ENCODE data around the gene KNDC1. TPM values are rescaled to one million over a fixed set of nuclear protein-coding genes. Genes with fewer than 3 reads are reported as not detected.

KNDC1 gene
- total and polyA plus RNA-seq, 8 donors: 2.5 to 10.4 (median 4.0) TPM

GRCh38 chr10:133272964-133273420 is 113.0 kb downstream of the KNDC1 start:
- TF ChIP-seq, protein P1, sequence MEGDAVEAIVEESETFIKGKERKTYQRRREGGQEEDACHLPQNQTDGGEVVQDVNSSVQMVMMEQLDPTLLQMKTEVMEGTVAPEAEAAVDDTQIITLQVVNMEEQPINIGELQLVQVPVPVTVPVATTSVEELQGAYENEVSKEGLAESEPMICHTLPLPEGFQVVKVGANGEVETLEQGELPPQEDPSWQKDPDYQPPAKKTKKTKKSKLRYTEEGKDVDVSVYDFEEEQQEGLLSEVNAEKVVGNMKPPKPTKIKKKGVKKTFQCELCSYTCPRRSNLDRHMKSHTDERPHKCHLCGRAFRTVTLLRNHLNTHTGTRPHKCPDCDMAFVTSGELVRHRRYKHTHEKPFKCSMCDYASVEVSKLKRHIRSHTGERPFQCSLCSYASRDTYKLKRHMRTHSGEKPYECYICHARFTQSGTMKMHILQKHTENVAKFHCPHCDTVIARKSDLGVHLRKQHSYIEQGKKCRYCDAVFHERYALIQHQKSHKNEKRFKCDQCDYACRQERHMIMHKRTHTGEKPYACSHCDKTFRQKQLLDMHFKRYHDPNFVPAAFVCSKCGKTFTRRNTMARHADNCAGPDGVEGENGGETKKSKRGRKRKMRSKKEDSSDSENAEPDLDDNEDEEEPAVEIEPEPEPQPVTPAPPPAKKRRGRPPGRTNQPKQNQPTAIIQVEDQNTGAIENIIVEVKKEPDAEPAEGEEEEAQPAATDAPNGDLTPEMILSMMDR (IDR thresholded peaks at IDR 0.05): no peak
- Histone ChIP-seq H3K27ac (no peak overlapping the region), H3K4me3 (no peak overlapping the region), H3K9me3 (no peaks in the 10 kb centered on the region), H3K36me3 (peaks cover 0 to 61% of the 10 kb centered on the region in 2 donors), H3K27me3 (peaks cover 11 to 45% of the 10 kb centered on the region in 2 donors), H3K4me1 (peaks cover 0 to 37% of the 10 kb centered on the region in 2 donors)
- ATAC-seq (no peak), DNase-seq (peak in 1 of 4 donors; percentile 71)
- intact Hi-C loops (cut with DNase I): no loop called here

DNA sequence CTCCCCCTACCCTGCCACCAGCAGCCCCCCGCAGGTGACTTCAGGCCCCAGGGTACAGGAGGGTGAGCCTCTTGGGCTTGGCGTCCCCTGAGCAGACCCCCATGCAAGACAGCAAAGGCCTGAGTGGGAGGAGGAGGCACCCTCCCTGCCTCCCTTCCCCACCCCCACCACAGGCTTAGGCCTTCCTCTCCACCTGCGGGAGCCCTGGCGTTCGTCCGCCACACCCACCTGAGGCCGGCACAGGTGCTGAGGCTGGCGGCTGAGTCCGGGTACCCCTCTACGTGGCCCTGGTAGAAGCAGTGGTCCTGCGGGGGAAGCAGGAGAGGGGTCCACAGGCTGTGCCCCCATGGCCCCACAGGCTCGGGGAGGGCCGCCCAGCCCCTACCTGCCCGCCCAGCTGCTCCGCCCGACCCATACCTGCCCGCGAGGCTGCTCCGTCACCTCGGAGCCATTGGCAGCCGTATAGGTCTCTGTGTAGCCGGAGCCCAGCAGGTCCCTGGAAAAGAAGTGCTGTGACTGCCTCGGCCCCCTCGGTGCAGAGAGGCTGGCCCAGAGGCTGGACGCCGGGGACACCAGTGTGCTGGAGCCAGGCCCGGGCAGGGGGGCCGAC is 113.6 kb downstream of the KNDC1 start:
- peaks cover 0 to 60% of the 10 kb centered on the region in 2 donors for H3K36me3 ChIP-seq
- peaks cover 4 to 43% of the 10 kb centered on the region in 2 donors for H3K4me1 ChIP-seq
- no peaks in the 10 kb centered on the region for H3K9me3 ChIP-seq
- ATAC-seq (no peak), DNase-seq (no peak)
- H3K4me3 ChIP-seq: no peak overlapping the region
- H3K27ac ChIP-seq: no peak overlapping the region
- intact Hi-C loops (cut with DNase I): no loop called here
- peaks cover 11 to 45% of the 10 kb centered on the region in 2 donors for H3K27me3 ChIP-seq
- TF ChIP-seq, protein P1 (IDR thresholded peaks at IDR 0.05): no peak

- Histone ChIP-seq H3K36me3 (peaks cover 0 to 60% of the 10 kb centered on the region in 2 donors), H3K9me3 (no peaks in the 10 kb centered on the region), H3K27ac (peak overlapping the region; percentile 33 to 96), H3K27me3 (peaks cover 11 to 45% of the 10 kb centered on the region in 2 donors), H3K4me1 (peaks cover 5 to 57% of the 10 kb centered on the region in 2 donors), H3K4me3 (peak overlapping the region in 1 of 2 donors; percentile 59)
- ATAC-seq: peak; percentile 42
- intact Hi-C loops (cut with DNase I): no loop called here
- DNase-seq: peak in 3 of 4 donors; percentile 43 to 81 (median 65)
- TF ChIP-seq, protein P1 (IDR thresholded peaks at IDR 0.05): no peak
Measured at GRCh38 chr10:133274751-133275683, 115.0 kb downstream of the KNDC1 start.

DNA sequence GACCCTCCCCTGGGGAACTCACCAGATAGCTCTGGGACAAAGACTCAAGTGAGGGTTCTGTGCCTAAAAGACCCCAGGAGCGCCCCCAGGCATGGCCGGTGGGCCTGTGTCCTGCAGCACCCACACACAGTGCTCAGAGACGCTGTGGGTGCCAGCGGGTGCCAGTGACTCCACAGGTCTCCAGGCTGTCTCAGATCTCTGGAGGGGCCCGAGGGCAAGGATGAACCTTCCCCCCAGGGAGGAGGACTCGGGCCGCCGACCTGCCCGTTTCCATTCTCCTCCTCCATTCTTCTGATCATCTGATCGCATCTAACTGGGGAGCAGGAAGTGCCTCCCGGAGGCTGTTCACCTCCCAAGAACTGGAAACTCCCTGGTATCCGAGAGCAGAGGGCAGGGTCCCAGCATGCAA is 115.7 kb downstream of the KNDC1 start:
- DNase-seq (no peak), ATAC-seq (no peak)
- H3K4me3 ChIP-seq: peak overlapping the region in 1 of 2 donors; percentile 59
- intact Hi-C loops (cut with DNase I): no loop called here
- H3K4me1 ChIP-seq: peaks cover 5 to 63% of the 10 kb centered on the region in 2 donors
- peaks cover 11 to 45% of the 10 kb centered on the region in 2 donors for H3K27me3 ChIP-seq
- TF ChIP-seq, protein P1 (IDR thresholded peaks at IDR 0.05): peak in 1 of 2 donors; percentile 30
- H3K9me3 ChIP-seq: no peaks in the 10 kb centered on the region
- H3K27ac ChIP-seq: peak overlapping the region in 1 of 2 donors; percentile 96
- peaks cover 0 to 60% of the 10 kb centered on the region in 2 donors for H3K36me3 ChIP-seq

Small RNA genes within 50 kb of the gene (microRNA-seq; reads per million reads assigned to microRNA genes)
- gene MIR202: 0.17 to 0.82 reads per million in 2 donors

Other genes starting within 250 kb of the KNDC1 start
- 1 to 10 TPM; 1.2 to 4.1 TPM for gene CFAP46, start 217.6 kb upstream of the KNDC1 start, total RNA-seq
- gene CFAP46, start 217.6 kb upstream of the KNDC1 start, polyA plus RNA-seq (ENCODE audit: insufficient read length in 6 of 6): 1 to 10 TPM; 2.4 to 5.2 (median 3.5) TPM
- under 1 TPM in 1 of 2 donors, not detected in 1; 0.24 TPM for gene ADGRA1, start 72.3 kb upstream of the KNDC1 start, total RNA-seq
- under 1 TPM; 0.07 to 0.17 (median 0.08) TPM for gene ADGRA1, start 72.3 kb upstream of the KNDC1 start, polyA plus RNA-seq (ENCODE audit: insufficient read length in 6 of 6)
- gene UTF1, start 70.0 kb downstream of the KNDC1 start, total RNA-seq: not detected
- gene UTF1, start 70.0 kb downstream of the KNDC1 start, polyA plus RNA-seq (ENCODE audit: insufficient read length in 6 of 6): not detected
- gene VENTX, start 77.6 kb downstream of the KNDC1 start, total RNA-seq: 1 to 10 TPM; 1.3 to 4.1 TPM
- under 1 TPM; 0.14 to 0.51 (median 0.23) TPM for gene VENTX, start 77.6 kb downstream of the KNDC1 start, polyA plus RNA-seq (ENCODE audit: insufficient read length in 6 of 6)
- 10 to 100 TPM; 16.2 to 45.3 TPM for gene ADAM8, start 116.6 kb downstream of the KNDC1 start, total RNA-seq
- 1 to 10 TPM; 1.9 to 4.4 (median 2.9) TPM for gene ADAM8, start 116.6 kb downstream of the KNDC1 start, polyA plus RNA-seq (ENCODE audit: insufficient read length in 6 of 6)
- 10 to 100 TPM; 47.2 to 62.3 TPM for gene TUBGCP2, start 148.7 kb downstream of the KNDC1 start, total RNA-seq
- gene TUBGCP2, start 148.7 kb downstream of the KNDC1 start, polyA plus RNA-seq (ENCODE audit: insufficient read length in 6 of 6): 10 to 100 TPM; 44.2 to 60.7 (median 52.1) TPM
- gene ZNF511, start 148.7 kb downstream of the KNDC1 start, total RNA-seq: 10 to 100 TPM; 34.3 to 48.5 TPM
- gene ZNF511, start 148.7 kb downstream of the KNDC1 start, polyA plus RNA-seq (ENCODE audit: insufficient read length in 6 of 6): 10 to 100 TPM; 38.2 to 47.8 (median 42.3) TPM
- gene CALY, start 176.7 kb downstream of the KNDC1 start, total RNA-seq: not detected
- gene CALY, start 176.7 kb downstream of the KNDC1 start, polyA plus RNA-seq (ENCODE audit: insufficient read length in 6 of 6): under 1 TPM in 3 of 6 donors, not detected in 3; 0.22 to 0.55 (median 0.27) TPM
- gene PRAP1, start 187.2 kb downstream of the KNDC1 start, total RNA-seq: not detected
- under 1 TPM in 4 of 6 donors, not detected in 2; 0.31 to 0.66 (median 0.39) TPM for gene PRAP1, start 187.2 kb downstream of the KNDC1 start, polyA plus RNA-seq (ENCODE audit: insufficient read length in 6 of 6)
- 10 to 100 TPM; 12.1 to 24.1 TPM for gene FUOM, start 197.8 kb downstream of the KNDC1 start, total RNA-seq
- 10 to 100 TPM in 1 of 6 donors, 1 to 10 TPM in 5; 6.2 to 10.9 (median 8.7) TPM for gene FUOM, start 197.8 kb downstream of the KNDC1 start, polyA plus RNA-seq (ENCODE audit: insufficient read length in 6 of 6)
- gene ECHS1, start 213.1 kb downstream of the KNDC1 start, total RNA-seq: 10 to 100 TPM; 71.0 to 85.9 TPM
- 10 to 100 TPM; 72.7 to 87.1 (median 76.7) TPM for gene ECHS1, start 213.1 kb downstream of the KNDC1 start, polyA plus RNA-seq (ENCODE audit: insufficient read length in 6 of 6)
- gene PAOX, start 219.0 kb downstream of the KNDC1 start, total RNA-seq: 1 to 10 TPM; 5.7 to 7.1 TPM
- 1 to 10 TPM; 5.1 to 7.9 (median 6.5) TPM for gene PAOX, start 219.0 kb downstream of the KNDC1 start, polyA plus RNA-seq (ENCODE audit: insufficient read length in 6 of 6)
- 10 to 100 TPM; 31.5 to 46.5 TPM for gene MTG1, start 233.9 kb downstream of the KNDC1 start, total RNA-seq
- 10 to 100 TPM; 52.3 to 75.1 (median 61.6) TPM for gene MTG1, start 233.9 kb downstream of the KNDC1 start, polyA plus RNA-seq (ENCODE audit: insufficient read length in 6 of 6)

All from left lung (tissue), 10 donors.